RWPE2 (cell line): ENCODE measurements around the gene MARCHF3.

Experiments used
- ATAC-seq: fragments of 200-7000 bp; cut with Tn5 transposase; 3 replicates; pipeline ENCODE4 v1.9.1; 2021; ENCODE audit warnings: low read depth
- DNase-seq: peaks from one replicate; pipeline ENCODE4 v3.0.0-alpha.2; 2020; ENCODE audit warnings: low spot score
- H3K27ac ChIP-seq: fragments of 450-650 bp; 2 replicates; pipeline ENCODE4 v1.5.1; 2017; ENCODE audit warnings: mild to moderate bottlenecking; ENCODE audit not compliant: poor library complexity, severe bottlenecking
- H3K27me3 ChIP-seq: fragments of 250-450 bp; sonication (Bioruptor Pico); 2 replicates; pipeline ENCODE4 v1.5.1; 2021; ENCODE audit warnings: mild to moderate bottlenecking, moderate library complexity; ENCODE audit not compliant: insufficient read depth, poor library complexity, severe bottlenecking
- H3K36me3 ChIP-seq: fragments of 250-450 bp; sonication (Bioruptor Pico); 2 replicates; pipeline ENCODE4 v1.5.1; 2020; ENCODE audit warnings: low read depth, mild to moderate bottlenecking, moderate library complexity
- H3K4me1 ChIP-seq: fragments of 250-450 bp; sonication (Bioruptor Pico); 2 replicates; pipeline ENCODE4 v1.5.1; 2021; ENCODE audit warnings: mild to moderate bottlenecking, moderate library complexity; ENCODE audit not compliant: insufficient read depth, poor library complexity, severe bottlenecking
- H3K4me3 ChIP-seq: fragments of 250-450 bp; sonication (Bioruptor Pico); 2 replicates; pipeline ENCODE4 v1.5.1; 2021; ENCODE audit warnings: mild to moderate bottlenecking, moderate library complexity; ENCODE audit not compliant: severe bottlenecking
- H3K9me3 ChIP-seq: fragments of 250-450 bp; sonication (Bioruptor Pico); 2 replicates; pipeline ENCODE4 v1.5.1; 2021; ENCODE audit warnings: mild to moderate bottlenecking, moderate library complexity; ENCODE audit not compliant: severe bottlenecking
- TF ChIP-seq, protein P1 (sequence below): fragments of 450-650 bp; IDR thresholded peaks from one replicate; pipeline ENCODE4 v1.5.1; 2017; ENCODE audit warnings: mild to moderate bottlenecking, moderate library complexity; ENCODE audit not compliant: poor library complexity, severe bottlenecking

The MARCHF3 gene

DNA sequence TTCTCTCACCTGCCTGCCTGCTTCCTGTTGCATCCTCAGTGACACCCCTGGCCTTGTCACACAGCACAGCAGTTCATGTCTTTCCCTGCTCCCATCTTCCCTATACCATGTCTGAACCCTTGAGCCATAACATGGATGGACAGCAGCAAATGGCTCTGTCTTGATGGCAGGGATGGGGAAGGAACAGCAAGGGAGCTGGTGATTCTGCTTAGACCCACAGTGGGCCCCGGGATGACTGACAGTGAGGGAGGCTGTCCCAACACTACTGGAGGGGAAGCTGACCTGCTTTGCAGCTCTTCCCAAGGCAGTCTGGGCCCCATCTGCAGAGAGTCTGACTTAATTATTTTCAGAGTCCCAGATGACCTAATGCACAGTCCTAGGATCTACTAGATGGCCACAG lies 48.2 kb downstream of the MARCHF3 start:
- H3K9me3 ChIP-seq, result no peaks in the 10 kb centered on the region
- no peaks in the 10 kb centered on the region for H3K36me3 ChIP-seq
- H3K27ac ChIP-seq, result no peak overlapping the region
- ATAC-seq (no peak), DNase-seq (no peak)
- H3K27me3 ChIP-seq, result no peaks in the 10 kb centered on the region
- H3K4me3 ChIP-seq, result no peak overlapping the region
- TF ChIP-seq, protein P1, sequence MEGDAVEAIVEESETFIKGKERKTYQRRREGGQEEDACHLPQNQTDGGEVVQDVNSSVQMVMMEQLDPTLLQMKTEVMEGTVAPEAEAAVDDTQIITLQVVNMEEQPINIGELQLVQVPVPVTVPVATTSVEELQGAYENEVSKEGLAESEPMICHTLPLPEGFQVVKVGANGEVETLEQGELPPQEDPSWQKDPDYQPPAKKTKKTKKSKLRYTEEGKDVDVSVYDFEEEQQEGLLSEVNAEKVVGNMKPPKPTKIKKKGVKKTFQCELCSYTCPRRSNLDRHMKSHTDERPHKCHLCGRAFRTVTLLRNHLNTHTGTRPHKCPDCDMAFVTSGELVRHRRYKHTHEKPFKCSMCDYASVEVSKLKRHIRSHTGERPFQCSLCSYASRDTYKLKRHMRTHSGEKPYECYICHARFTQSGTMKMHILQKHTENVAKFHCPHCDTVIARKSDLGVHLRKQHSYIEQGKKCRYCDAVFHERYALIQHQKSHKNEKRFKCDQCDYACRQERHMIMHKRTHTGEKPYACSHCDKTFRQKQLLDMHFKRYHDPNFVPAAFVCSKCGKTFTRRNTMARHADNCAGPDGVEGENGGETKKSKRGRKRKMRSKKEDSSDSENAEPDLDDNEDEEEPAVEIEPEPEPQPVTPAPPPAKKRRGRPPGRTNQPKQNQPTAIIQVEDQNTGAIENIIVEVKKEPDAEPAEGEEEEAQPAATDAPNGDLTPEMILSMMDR, result no peak
- no peaks in the 10 kb centered on the region for H3K4me1 ChIP-seq

- H3K36me3 ChIP-seq, result no peaks in the 10 kb centered on the region
- H3K27ac ChIP-seq, result no peak overlapping the region
- no peak overlapping the region for H3K4me3 ChIP-seq
- H3K9me3 ChIP-seq, result no peaks in the 10 kb centered on the region
- no peak for DNase-seq
- TF ChIP-seq, protein P1, result no peak
- no peaks in the 10 kb centered on the region for H3K4me1 ChIP-seq
- no peaks in the 10 kb centered on the region for H3K27me3 ChIP-seq
- no peak for ATAC-seq
These were observed 48.7 kb downstream of the MARCHF3 start for GRCh38 chr5:126981701-126982100.

DNA sequence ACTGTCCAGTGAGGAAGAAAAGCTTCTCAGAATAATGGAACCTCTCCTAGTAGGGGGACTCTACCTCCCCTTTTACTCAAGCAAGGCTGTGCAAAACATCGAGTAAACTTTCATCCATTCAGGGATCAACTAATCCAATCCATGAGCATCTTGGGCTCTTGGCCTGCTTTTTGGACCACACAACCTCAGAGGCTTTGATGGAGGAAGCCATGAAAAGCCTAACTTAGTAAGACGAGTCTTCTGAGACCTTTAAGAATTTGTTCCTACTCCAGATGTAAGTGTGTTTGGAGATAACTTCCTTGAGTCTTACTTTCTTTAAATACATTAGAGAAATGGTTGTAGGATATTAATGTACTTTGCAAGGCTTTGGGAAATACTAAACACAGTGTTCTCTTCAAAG lies 49.1 kb downstream of the MARCHF3 start:
- Histone ChIP-seq H3K9me3 (no peaks in the 10 kb centered on the region), H3K27me3 (no peaks in the 10 kb centered on the region), H3K36me3 (no peaks in the 10 kb centered on the region), H3K27ac (no peak overlapping the region), H3K4me1 (no peaks in the 10 kb centered on the region), H3K4me3 (no peak overlapping the region)
- TF ChIP-seq, protein P1, result no peak
- DNase-seq (no peak), ATAC-seq (no peak)

- no peak overlapping the region for H3K4me3 ChIP-seq
- no peaks in the 10 kb centered on the region for H3K27me3 ChIP-seq
- H3K27ac ChIP-seq, result no peak overlapping the region
- no peaks in the 10 kb centered on the region for H3K9me3 ChIP-seq
- H3K4me1 ChIP-seq, result no peaks in the 10 kb centered on the region
- TF ChIP-seq, protein P1, result no peak
- ATAC-seq (no peak), DNase-seq (no peak)
- H3K36me3 ChIP-seq, result no peaks in the 10 kb centered on the region
These were observed 52.1 kb downstream of the MARCHF3 start for GRCh38 chr5:126978258-126978657.

GRCh38 chr5:126976520-126977172 lies 53.7 kb downstream of the MARCHF3 start:
- Histone ChIP-seq H3K27me3 (no peaks in the 10 kb centered on the region), H3K4me1 (no peaks in the 10 kb centered on the region), H3K4me3 (no peak overlapping the region), H3K36me3 (no peaks in the 10 kb centered on the region), H3K9me3 (no peaks in the 10 kb centered on the region), H3K27ac (no peak overlapping the region)
- TF ChIP-seq, protein P1, result no peak
- no peak for DNase-seq
- ATAC-seq, result no peak
